Measurements from ENCODE around the gene TCP1. TPM values are rescaled to one million over a fixed set of nuclear protein-coding genes. Genes with fewer than 3 reads are reported as not detected.

The TCP1 gene
- total and polyA plus RNA-seq, 2 donors from 2014 or later, result 121 to 130 TPM

DNA sequence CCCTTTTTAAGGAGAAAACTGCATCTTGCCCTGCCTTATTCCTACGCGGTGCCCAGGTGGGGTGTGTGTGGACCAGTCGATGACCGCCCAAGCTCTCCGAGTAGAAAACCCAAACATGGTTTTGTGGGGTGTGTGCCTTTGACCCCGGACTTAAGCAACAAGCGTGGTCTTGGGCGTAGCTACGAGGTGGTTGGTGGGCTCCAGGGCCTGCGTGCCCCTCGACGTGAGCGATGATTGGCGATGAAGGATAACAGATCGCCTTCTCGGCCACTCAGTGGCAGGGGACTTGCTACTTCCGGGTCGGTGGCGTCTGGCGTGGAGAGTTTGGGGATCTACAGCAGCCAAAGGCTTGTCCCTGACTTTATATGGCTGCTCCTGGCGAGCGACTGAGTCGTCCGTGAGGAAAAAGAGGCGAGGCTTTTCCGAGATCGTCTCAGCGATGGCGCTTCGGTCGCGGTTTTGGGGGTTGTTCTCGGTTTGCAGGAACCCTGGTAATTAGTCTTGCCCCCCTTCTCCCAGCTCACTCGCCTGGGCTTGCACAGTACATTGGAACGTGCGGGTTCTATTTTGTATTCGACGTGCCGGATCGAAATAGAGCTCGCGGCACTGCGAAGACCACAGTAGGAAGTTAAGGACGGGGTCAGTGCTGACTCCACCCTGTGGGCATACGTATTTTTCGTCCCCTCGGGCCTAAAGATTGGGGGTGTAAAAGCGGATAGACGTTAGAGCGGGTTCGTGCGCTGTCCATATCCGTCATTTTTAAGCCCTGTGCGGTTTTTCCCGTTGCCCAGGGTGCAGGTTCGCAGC is 950 bp upstream of the TCP1 start, which contains the start of gene MRPL18:
Gene MRPL18 (plus strand): TSS at position 319 of the 807 bp plus-strand sequence. CDS start 121 bp downstream, at position 440.
- Histone ChIP-seq H3K4me3 (ENCODE audit: low read length in 3 of 3) (peak within 1 kb of the TSS; percentile 95 to 98 (median 96)), H3K9me3 (ENCODE audit: control insufficient read depth in 2 of 3, insufficient read depth in 1 of 3, low read length in 3 of 3) (no peaks in the 10 kb centered on the region), H3K27ac (ENCODE audit: low read depth in 2 of 2, low read length in 2 of 2) (peak within 1 kb of the TSS; percentile 96 to 99), H3K36me3 (ENCODE audit: control insufficient read depth in 2 of 3, insufficient read depth in 3 of 3, low read length in 3 of 3) (peaks cover 5 to 27% (median 6%) of the 10 kb centered on the region in 3 donors), H3K9ac (ENCODE audit: low read length in 3 of 3) (peak within 1 kb of the TSS; percentile 94 to 100 (median 97)), H3K4me1 (ENCODE audit: control insufficient read depth in 2 of 3, insufficient read depth in 2 of 3, low read depth in 1 of 3, low read length in 3 of 3) (peaks cover 0 to 23% (median 16%) of the 10 kb centered on the region in 3 donors), H3K27me3 (ENCODE audit: control insufficient read depth, insufficient read depth, low read length) (no peaks in the 10 kb centered on the region)
- FAIRE-seq (peak; percentile 81), DNase-seq (peak; percentile 96 to 99 (median 98))
- TF ChIP-seq, protein P1, sequence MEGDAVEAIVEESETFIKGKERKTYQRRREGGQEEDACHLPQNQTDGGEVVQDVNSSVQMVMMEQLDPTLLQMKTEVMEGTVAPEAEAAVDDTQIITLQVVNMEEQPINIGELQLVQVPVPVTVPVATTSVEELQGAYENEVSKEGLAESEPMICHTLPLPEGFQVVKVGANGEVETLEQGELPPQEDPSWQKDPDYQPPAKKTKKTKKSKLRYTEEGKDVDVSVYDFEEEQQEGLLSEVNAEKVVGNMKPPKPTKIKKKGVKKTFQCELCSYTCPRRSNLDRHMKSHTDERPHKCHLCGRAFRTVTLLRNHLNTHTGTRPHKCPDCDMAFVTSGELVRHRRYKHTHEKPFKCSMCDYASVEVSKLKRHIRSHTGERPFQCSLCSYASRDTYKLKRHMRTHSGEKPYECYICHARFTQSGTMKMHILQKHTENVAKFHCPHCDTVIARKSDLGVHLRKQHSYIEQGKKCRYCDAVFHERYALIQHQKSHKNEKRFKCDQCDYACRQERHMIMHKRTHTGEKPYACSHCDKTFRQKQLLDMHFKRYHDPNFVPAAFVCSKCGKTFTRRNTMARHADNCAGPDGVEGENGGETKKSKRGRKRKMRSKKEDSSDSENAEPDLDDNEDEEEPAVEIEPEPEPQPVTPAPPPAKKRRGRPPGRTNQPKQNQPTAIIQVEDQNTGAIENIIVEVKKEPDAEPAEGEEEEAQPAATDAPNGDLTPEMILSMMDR (IDR thresholded peaks at IDR 0.05; ENCODE audit: borderline replicate concordance, extremely low read depth, insufficient read depth), result no peak
- intact Hi-C loops (cut with DNase I), result no loop called here

DNA sequence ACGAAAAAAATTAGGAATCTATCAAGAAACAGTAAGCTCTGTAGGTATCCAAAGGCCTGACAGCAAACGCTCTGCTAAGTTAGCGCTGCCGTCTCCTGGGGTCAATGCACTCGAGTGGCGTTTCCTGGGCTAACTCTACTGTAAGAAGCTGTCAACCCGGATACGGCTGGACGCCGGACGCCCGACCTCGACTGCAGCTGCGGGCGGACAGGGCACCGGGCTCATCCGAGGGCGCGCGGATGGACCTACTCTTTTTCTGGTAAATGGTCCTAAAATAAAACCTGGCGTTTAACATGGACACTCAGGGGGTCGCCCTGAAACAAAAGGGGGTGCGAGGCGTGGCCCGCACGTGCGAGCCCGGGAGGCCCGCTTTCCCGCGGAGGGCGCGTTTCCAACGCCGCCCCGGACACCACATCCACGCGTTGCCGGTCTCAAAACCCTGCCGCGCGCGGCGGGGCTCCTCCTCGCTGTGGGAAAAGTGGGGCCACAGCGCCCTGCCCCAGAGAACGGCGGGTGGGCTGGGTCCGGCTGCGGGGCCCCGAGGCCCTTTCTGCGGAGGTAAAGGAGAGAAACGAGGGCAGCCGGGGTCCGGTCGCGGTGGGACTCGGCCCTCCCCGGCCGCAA is 537 bp downstream of the TCP1 start:
- H3K9ac ChIP-seq (ENCODE audit: low read length in 3 of 3), result peak overlapping the region; percentile 87 to 94 (median 92)
- H3K4me1 ChIP-seq (ENCODE audit: control insufficient read depth in 2 of 3, insufficient read depth in 2 of 3, low read depth in 1 of 3, low read length in 3 of 3), result peaks cover 0 to 23% (median 16%) of the 10 kb centered on the region in 3 donors
- peak overlapping the region; percentile 96 to 99 for H3K27ac ChIP-seq (ENCODE audit: low read depth in 2 of 2, low read length in 2 of 2)
- peaks cover 5 to 39% (median 15%) of the 10 kb centered on the region in 3 donors for H3K36me3 ChIP-seq (ENCODE audit: control insufficient read depth in 2 of 3, insufficient read depth in 3 of 3, low read length in 3 of 3)
- TF ChIP-seq, protein P1 (IDR thresholded peaks at IDR 0.05; ENCODE audit: borderline replicate concordance, extremely low read depth, insufficient read depth), result no peak
- peak overlapping the region; percentile 90 to 96 (median 95) for H3K4me3 ChIP-seq (ENCODE audit: low read length in 3 of 3)
- no peaks in the 10 kb centered on the region for H3K9me3 ChIP-seq (ENCODE audit: control insufficient read depth in 2 of 3, insufficient read depth in 1 of 3, low read length in 3 of 3)
- H3K27me3 ChIP-seq (ENCODE audit: control insufficient read depth, insufficient read depth, low read length), result no peaks in the 10 kb centered on the region
- FAIRE-seq (no peak), DNase-seq (peak; percentile 42 to 84 (median 63))
- intact Hi-C loops (cut with DNase I), result no loop called here

DNA sequence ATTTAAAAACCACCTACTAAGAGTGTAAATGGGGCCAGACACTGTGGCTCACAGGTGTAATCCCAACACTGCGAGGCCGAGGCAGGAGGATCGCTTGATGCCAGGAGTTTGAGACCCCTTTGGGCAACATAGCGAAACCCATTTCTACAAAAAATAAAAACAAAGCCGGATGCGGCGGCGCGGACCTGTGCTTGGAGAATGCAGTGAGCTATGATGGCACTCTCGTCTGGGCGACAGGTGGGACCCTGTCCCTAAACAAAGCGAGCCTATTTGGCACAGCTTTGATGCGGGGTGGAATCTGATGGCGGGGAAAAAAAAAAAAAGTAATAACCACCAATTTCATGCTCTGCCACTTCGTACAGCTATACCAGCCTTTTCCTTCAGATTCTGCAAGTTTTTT is 1.1 kb downstream of the TCP1 start:
- peaks cover 0 to 23% (median 16%) of the 10 kb centered on the region in 3 donors for H3K4me1 ChIP-seq (ENCODE audit: control insufficient read depth in 2 of 3, insufficient read depth in 2 of 3, low read depth in 1 of 3, low read length in 3 of 3)
- intact Hi-C loops (cut with DNase I), result no loop called here
- DNase-seq, result peak in 2 of 5 donors; percentile 17 to 44
- peak overlapping the region; percentile 90 to 96 (median 95) for H3K4me3 ChIP-seq (ENCODE audit: low read length in 3 of 3)
- H3K27ac ChIP-seq (ENCODE audit: low read depth in 2 of 2, low read length in 2 of 2), result no peak overlapping the region
- TF ChIP-seq, protein P1 (IDR thresholded peaks at IDR 0.05; ENCODE audit: borderline replicate concordance, extremely low read depth, insufficient read depth), result no peak
- H3K36me3 ChIP-seq (ENCODE audit: control insufficient read depth in 2 of 3, insufficient read depth in 3 of 3, low read length in 3 of 3), result peaks cover 7 to 45% (median 20%) of the 10 kb centered on the region in 3 donors
- H3K9me3 ChIP-seq (ENCODE audit: control insufficient read depth in 2 of 3, insufficient read depth in 1 of 3, low read length in 3 of 3), result no peaks in the 10 kb centered on the region
- peak overlapping the region; percentile 62 to 94 (median 92) for H3K9ac ChIP-seq (ENCODE audit: low read length in 3 of 3)
- no peak for FAIRE-seq
- no peaks in the 10 kb centered on the region for H3K27me3 ChIP-seq (ENCODE audit: control insufficient read depth, insufficient read depth, low read length)
